Measurements from ENCODE around the gene ACVRL1.
"Not testable (repeated sequence)": the region's sequence is repeated elsewhere in the genome, so short reads cannot be mapped to it uniquely, and the experiment has no call there.

ACVRL1 gene

GRCh38 chr12:51874000-51874399 lies 33.3 kb upstream of the ACVRL1 start:
- DNase-seq (ENCODE audit: low read depth in 2 of 2, low spot score in 1 of 2) = no peak

GRCh38 chr12:51874486-51874885 lies 32.8 kb upstream of the ACVRL1 start:
- DNase-seq (ENCODE audit: low read depth in 2 of 2, low spot score in 1 of 2) = no peak

- no peak for DNase-seq (ENCODE audit: low read depth in 2 of 2, low spot score in 1 of 2)
Measured at GRCh38 chr12:51879102-51879501, 28.2 kb upstream of the ACVRL1 start.

- DNase-seq (ENCODE audit: low read depth in 2 of 2, low spot score in 1 of 2) = no peak
Measured at GRCh38 chr12:51883295-51883694, 24.0 kb upstream of the ACVRL1 start.

- DNase-seq (ENCODE audit: low read depth in 2 of 2, low spot score in 1 of 2) = no peak
Measured at GRCh38 chr12:51883998-51884675, 23.2 kb upstream of the ACVRL1 start.

GRCh38 chr12:51884676-51885229 lies 22.6 kb upstream of the ACVRL1 start:
- DNase-seq (ENCODE audit: low read depth in 2 of 2, low spot score in 1 of 2) = no peak

GRCh38 chr12:51885294-51886020 lies 21.8 kb upstream of the ACVRL1 start:
- not testable (repeated sequence) for DNase-seq (ENCODE audit: low read depth in 2 of 2, low spot score in 1 of 2)

GRCh38 chr12:51886021-51886710 lies 21.1 kb upstream of the ACVRL1 start:
- DNase-seq (ENCODE audit: low read depth in 2 of 2, low spot score in 1 of 2) = peak in 1 of 2 donors; percentile 3

GRCh38 chr12:51887476-51888315 lies 19.6 kb upstream of the ACVRL1 start, which contains the start of gene ANKRD33:
TSS of gene ANKRD33 (plus strand) at chr12:51888103. CDS start at chr12:51888187, 84 bp downstream.
- DNase-seq (ENCODE audit: low read depth in 2 of 2, low spot score in 1 of 2) = no peak

- DNase-seq (ENCODE audit: low read depth in 2 of 2, low spot score in 1 of 2) = no peak
Measured at GRCh38 chr12:51888316-51889215, 18.7 kb upstream of the ACVRL1 start.

GRCh38 chr12:51889216-51890132 lies 17.8 kb upstream of the ACVRL1 start:
- DNase-seq (ENCODE audit: low read depth in 2 of 2, low spot score in 1 of 2) = no peak

GRCh38 chr12:51890133-51890464 lies 17.2 kb upstream of the ACVRL1 start:
- DNase-seq (ENCODE audit: low read depth in 2 of 2, low spot score in 1 of 2) = no peak

- no peak for DNase-seq (ENCODE audit: low read depth in 2 of 2, low spot score in 1 of 2)
Measured at GRCh38 chr12:51890511-51891171, 16.7 kb upstream of the ACVRL1 start.

GRCh38 chr12:51891843-51892242 lies 15.5 kb upstream of the ACVRL1 start:
- no peak for DNase-seq (ENCODE audit: low read depth in 2 of 2, low spot score in 1 of 2)

GRCh38 chr12:51893786-51894185 lies 13.5 kb upstream of the ACVRL1 start:
- no peak for DNase-seq (ENCODE audit: low read depth in 2 of 2, low spot score in 1 of 2)

GRCh38 chr12:51895378-51896135 lies 11.7 kb upstream of the ACVRL1 start:
- DNase-seq (ENCODE audit: low read depth in 2 of 2, low spot score in 1 of 2) = no peak

- DNase-seq (ENCODE audit: low read depth in 2 of 2, low spot score in 1 of 2) = no peak
Measured at GRCh38 chr12:51896236-51896635, 11.1 kb upstream of the ACVRL1 start.

GRCh38 chr12:51897181-51897580 lies 10.1 kb upstream of the ACVRL1 start:
- no peak for DNase-seq (ENCODE audit: low read depth in 2 of 2, low spot score in 1 of 2)
